Muscle of back (tissue), 11 donors: ENCODE measurements around the gene SSPN. TPM values are rescaled to one million over a fixed set of nuclear protein-coding genes. Genes with fewer than 3 reads are reported as not detected.

Experiments
- DNase-seq, 3 donors: peaks; one replicate each; pipeline versions ENCODE4 v3.0.0 to v3.0.0-alpha.2; 2013
- polyA plus RNA-seq, 10 donors: library from polyadenylated mRNA; unstranded; fragments of 120-200 nt; gene quantifications; one replicate each; pipeline ENCODE4 v1.2.1, GENCODE V29; 2013; ENCODE audit not compliant: insufficient read length in 10 of 10

The SSPN gene
- polyA plus RNA-seq, 10 donors = 78.9 to 148 (median 128) TPM

DNA sequence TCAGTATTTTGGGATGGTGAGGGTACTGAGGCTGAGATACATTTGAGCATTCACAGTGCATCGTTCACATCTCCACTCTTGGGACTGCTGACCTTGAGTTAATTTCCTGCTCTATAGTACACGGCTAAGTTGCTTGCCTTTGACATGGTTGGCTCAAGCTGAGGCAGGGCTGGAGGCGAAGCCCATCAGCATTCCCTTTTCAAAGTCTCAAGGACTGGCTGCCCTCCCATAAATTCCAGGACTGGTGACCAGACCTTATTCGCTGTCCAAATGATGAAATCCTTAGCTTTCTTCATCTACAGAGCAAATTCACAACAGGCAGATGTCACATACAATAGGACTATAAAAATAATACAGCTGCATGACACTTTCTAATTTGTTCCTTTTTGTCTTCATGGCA is 85.9 kb downstream of the SSPN start:
- no peak for DNase-seq

DNA sequence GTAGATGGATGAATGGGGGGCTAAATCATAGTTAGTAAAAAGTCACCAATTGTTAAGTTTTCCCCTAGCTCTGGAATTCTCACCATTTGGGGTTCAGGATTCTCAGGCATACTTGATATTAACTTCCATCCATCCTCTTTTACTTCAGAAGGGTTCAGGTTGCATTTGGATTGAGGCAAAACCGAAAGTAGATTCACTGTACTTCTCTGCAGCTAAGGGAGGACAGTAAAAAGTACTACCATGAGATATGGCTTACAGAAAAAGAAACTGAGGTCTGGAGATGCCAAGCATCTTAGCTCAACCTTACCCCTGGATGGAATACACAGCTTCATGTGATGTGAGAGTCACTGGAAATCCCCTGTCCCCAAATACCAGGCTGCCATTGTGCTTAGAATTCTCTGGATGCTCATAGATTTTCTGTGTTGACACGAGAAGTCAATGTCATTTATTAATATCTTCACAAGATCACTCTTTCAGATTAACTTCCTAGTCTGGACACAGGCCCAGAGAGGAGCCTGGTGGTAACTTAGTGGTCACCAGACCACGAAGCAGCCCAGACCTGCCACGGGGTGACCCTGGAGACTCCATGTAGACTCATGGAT is 87.1 kb downstream of the SSPN start:
- DNase-seq = no peak

- DNase-seq = no peak
Measured at GRCh38 chr12:26283046-26283445, 87.7 kb downstream of the SSPN start.

DNA sequence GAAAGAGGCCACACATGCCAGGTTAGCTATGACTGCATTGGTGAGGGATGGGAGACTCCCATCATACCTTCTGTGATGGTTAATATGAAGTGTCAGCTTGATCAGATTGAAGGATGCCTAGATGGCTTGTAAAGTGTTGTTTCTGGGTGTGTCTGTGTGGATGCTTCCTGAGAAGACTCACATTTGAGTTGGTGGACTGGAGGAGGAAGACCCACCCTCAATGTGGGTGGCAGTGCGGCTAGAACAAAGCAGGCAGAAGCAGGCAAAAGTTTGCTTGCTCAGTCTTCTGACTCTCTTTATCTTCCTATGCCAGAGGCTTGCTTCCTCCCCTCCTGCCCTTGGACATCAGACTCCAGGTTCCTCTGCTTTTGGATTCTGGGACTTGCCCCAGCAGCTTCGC is 88.2 kb downstream of the SSPN start:
- no peak for DNase-seq

DNA sequence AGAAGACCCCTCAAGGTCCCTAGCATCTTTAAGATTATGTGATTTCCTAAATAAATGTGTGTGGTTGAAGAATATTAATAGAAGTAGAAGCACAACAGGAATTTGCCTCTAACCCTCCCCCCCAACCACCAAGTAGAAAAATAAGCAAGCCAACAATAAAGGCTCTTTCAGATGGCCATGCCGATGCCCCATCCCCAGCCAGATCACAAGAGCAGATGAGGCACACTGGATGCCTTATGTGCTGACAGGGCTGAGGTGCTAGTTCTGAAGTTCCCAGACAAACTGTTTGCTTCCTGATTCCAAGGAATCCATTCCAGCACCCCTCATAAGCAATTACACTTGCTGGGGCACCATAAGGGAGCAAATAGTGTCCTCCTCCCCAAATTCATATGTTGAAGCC is 90.0 kb downstream of the SSPN start:
- DNase-seq = no peak

DNA sequence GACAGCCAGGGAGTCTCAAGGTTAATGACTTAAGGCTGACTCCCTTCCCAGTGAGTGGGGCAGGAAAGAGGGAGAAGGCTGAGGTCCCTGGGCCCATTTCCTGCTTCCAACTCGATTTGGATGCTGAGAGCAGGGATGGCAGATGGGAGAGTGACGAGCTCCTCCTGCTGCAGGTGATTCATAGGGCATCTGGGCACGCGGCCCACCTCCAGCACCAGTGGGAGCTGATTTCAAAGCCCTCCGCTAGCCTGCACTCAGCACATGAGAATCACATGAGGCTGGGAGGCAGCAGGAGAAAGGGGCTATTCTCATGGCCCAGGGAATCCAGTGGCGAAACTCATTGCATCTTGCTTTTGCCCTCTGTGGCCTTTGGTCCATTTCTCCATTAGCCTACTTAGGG is 90.8 kb downstream of the SSPN start:
- no peak for DNase-seq

- DNase-seq = peak in 2 of 3 donors; percentile 44 to 59
Measured at GRCh38 chr12:26287671-26288381, 92.5 kb downstream of the SSPN start.

DNA sequence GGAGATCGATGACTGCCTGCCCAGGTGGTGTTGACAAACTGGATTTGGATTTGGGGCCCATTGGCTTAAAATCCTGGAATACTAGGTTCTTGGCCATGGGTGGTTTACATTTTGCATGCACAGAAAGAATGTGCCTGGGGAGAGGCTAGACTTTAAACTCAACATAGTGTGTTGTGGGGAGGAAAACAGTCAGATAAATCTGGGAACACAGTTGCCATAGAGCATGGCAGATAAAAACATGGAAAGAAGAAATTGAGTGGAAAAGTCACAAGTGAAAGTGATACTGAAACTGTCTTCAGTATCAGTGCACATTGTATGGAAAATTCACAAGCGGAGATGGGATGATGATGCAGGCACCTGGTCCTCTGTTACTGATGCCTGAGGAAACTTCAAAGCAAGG is 95.2 kb downstream of the SSPN start:
- DNase-seq = no peak

DNA sequence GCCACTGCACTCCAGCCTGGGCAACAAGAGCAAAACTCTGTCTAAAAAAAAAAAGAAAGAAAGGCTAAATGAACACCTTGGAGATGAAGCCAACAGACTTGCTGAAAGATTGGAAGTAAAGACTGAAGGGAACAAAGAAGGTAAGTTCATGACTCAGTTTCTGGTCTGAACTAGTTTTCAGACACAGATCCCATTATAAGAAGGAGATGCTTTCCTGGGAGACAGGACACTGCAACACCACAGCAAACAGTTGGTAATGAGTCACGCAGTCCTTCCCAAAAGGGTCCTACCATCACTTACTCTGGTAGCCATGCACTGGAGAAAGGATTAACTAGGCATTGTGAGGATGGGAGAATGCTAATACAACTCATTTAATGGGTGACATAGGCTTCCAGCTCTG is 97.2 kb downstream of the SSPN start:
- no peak for DNase-seq

- DNase-seq = no peak
Measured at GRCh38 chr12:26293612-26294011, 98.2 kb downstream of the SSPN start.

GRCh38 chr12:26295001-26295400 is 99.6 kb downstream of the SSPN start:
- DNase-seq = no peak

GRCh38 chr12:26297396-26298070 is 102.2 kb downstream of the SSPN start:
- no peak for DNase-seq

DNA sequence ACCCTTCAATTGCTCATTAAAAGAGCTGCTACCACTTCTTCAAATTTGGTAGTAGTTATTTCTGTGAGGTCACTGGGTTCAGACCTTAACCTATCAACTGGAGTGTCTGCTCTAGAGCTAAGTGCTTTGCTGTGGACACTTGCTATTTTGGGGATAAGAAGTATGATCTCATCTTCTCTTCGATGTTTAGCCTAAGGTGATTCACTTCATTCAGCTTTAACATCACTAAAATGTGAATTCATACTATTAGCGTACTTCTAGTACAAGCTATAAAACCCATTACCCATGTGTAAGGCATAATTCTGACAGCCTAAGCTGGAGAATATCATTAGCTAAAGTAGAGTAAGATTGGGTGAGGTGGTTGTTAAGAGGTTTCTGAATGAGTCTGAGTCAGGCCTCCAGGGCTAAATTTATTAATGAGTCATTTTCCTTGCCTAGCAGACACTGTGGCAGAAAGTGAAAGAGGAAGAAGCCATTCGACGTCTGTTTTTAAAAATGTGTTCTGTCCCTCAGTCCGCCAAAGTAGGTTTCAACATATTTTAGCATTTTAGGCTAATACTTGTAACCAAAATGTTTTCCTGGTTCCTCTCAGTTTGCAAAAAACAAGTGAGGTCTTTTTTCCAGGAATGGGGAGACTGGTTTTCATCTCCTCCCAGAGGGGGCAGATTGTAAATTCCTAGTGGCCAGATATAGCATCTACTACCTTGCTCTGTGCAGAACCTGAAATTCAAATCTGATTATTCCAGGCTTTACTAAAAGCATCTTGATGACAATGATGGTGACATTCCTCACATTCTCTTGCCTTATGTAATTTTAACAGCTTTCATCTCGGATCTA is 103.6 kb downstream of the SSPN start:
- peak in 2 of 3 donors; percentile 37 to 60 for DNase-seq

- DNase-seq = no peak
Measured at GRCh38 chr12:26299751-26300150, 104.4 kb downstream of the SSPN start.

Other genes starting within 250 kb of the SSPN start
- gene RASSF8, start 236.9 kb upstream of the SSPN start, polyA plus RNA-seq = 10 to 100 TPM; 23.9 to 49.3 (median 29.9) TPM
- gene BHLHE41, start 70.5 kb upstream of the SSPN start, polyA plus RNA-seq = 10 to 100 TPM in 1 of 10 donors, 1 to 10 TPM in 9; 2.5 to 10.6 (median 4.5) TPM